OCI-LY7 (cell line): ENCODE results near the gene SLC5A9. TPM values are rescaled to one million over a fixed set of nuclear protein-coding genes. Genes with fewer than 3 reads are reported as not detected.

Source experiments
- BruUV-seq: library from RNA; stranded (reverse); fragments of 400-500 nt; replicated peaks from 2 replicates; lab custom pipeline; 2021; lab: Mats Ljungman, UMichigan
- CTCF ChIA-PET: fragments of 300-600 bp; sonication (Branson Sonifier 250); formaldehyde crosslinking; loops from one replicate; lab custom pipeline; 2022; ENCODE audit warnings: antibody characterized with exemption; ENCODE audit not compliant: unreplicated experiment; lab: Charles Lee
- POLR2A ChIA-PET: fragments of 300-600 bp; sonication (Branson Sonifier 250); formaldehyde crosslinking; loops from one replicate; lab custom pipeline; 2022; ENCODE audit warnings: antibody characterized with exemption; lab: Charles Lee
- DNase-seq: peaks from one replicate; pipeline ENCODE4 v3.0.0-alpha.2; 2015; ENCODE audit warnings: low spot score
- H2AFZ ChIP-seq: fragments of 200-600 bp; sonication (generic), shearing (Covaris generic); 2 replicates; pipeline ENCODE4 v1.6.1; 2014; ENCODE audit warnings: mild to moderate bottlenecking, antibody characterized with exemption, low read length, moderate library complexity
- H3K27ac ChIP-seq: fragments of 200-600 bp; sonication (generic); 2 replicates; pipeline ENCODE4 v1.5.1; 2014; ENCODE audit warnings: mixed run types, low read depth, mild to moderate bottlenecking, moderate library complexity, low read length, inconsistent platforms; ENCODE audit not compliant: poor library complexity, severe bottlenecking
- H3K36me3 ChIP-seq: fragments of 200-600 bp; sonication (generic); 2 replicates; pipeline ENCODE4 v1.6.1; 2014; ENCODE audit warnings: mild to moderate bottlenecking, antibody characterized with exemption, low read length, moderate library complexity, mixed read lengths; ENCODE audit not compliant: insufficient read depth
- H3K4me1 ChIP-seq: fragments of 200-600 bp; sonication (generic); 2 replicates; pipeline ENCODE4 v1.5.1; 2014; ENCODE audit warnings: mild to moderate bottlenecking, low read length; ENCODE audit not compliant: insufficient read depth, poor library complexity, severe bottlenecking
- H3K4me2 ChIP-seq: fragments of 200-600 bp; sonication (generic); 2 replicates; pipeline ENCODE4 v1.6.1; 2014; ENCODE audit warnings: mild to moderate bottlenecking, low read length
- H3K4me3 ChIP-seq: fragments of 200-600 bp; sonication (generic); 2 replicates; pipeline ENCODE4 v1.5.1; 2014; ENCODE audit warnings: mild to moderate bottlenecking, low read depth, low read length; ENCODE audit not compliant: poor library complexity, severe bottlenecking
- H3K79me2 ChIP-seq: fragments of 200-600 bp; sonication (generic); 2 replicates; pipeline ENCODE4 v1.6.1; 2016; ENCODE audit warnings: low read depth, mild to moderate bottlenecking, low read length, moderate library complexity, mixed read lengths; ENCODE audit not compliant: insufficient read depth
- H3K9me2 ChIP-seq: fragments of 200-600 bp; sonication (generic); 2 replicates; pipeline ENCODE4 v1.6.1; 2016; ENCODE audit warnings: mild to moderate bottlenecking, low read length, mixed read lengths; ENCODE audit not compliant: insufficient read depth
- H3K9me3 ChIP-seq: fragments of 200-600 bp; sonication (generic); 2 replicates; pipeline ENCODE4 v1.6.1; 2014; ENCODE audit warnings: mild to moderate bottlenecking, mixed run types, low read length, mixed read lengths
- H4K20me1 ChIP-seq: fragments of 200-600 bp; sonication (generic); 2 replicates; pipeline ENCODE4 v1.6.1; 2014; ENCODE audit warnings: mild to moderate bottlenecking, antibody characterized with exemption, low read length, moderate library complexity, mixed read lengths; ENCODE audit not compliant: insufficient read depth
- CTCF ChIP-seq: fragments of 200-600 bp; sonication (generic); conservative IDR thresholded peaks from 2 replicates; pipeline ENCODE4 v1.5.1; 2014; ENCODE audit warnings: mild to moderate bottlenecking, antibody characterized with exemption, low read length, moderate library complexity, mixed read lengths
- EZH2phosphoT487 ChIP-seq: fragments of 200-600 bp; sonication (generic); IDR thresholded peaks from 2 replicates; pipeline ENCODE4 v1.6.1; 2018; ENCODE audit warnings: low read depth, borderline replicate concordance, mild to moderate bottlenecking, mixed run types, antibody characterized with exemption, low read length, moderate library complexity, mixed read lengths
- intact Hi-C: fragments of 100-400 bp; cut with micrococcal nuclease; formaldehyde crosslinking; loops from one replicate; pipeline ENCODE4 v1.10.0; 2022; ENCODE audit not compliant: unreplicated experiment
- total RNA-seq, 2 experiments: library from RNA; depleted of rRNA in 1 of 2; stranded (reverse); fragments of >200 nt in 1 of 2; shearing (Covaris generic) in 1 of 2; gene quantifications; 2 replicates each; pipeline ENCODE4 v1.2.3, GENCODE V29; 2014 to 2022

Gene SLC5A9
- total RNA-seq, 2 experiments from 2014 or later: not detected

- POLR2A ChIA-PET: no interaction called here
- DNase-seq: peak; percentile 51
- intact Hi-C loops: loop anchor here (1.0 to 5.0 kb wide), 3 partner anchors 35 to 109 kb away; no protein-coding TSS in a partner anchor
- TF ChIP-seq EZH2phosphoT487: no peak
- peak; percentile 90 for TF ChIP-seq CTCF
- Histone ChIP-seq H2AFZ (no peak overlapping the region), H4K20me1 (no peaks in the 10 kb centered on the region), H3K4me2 (no peak overlapping the region), H3K36me3 (no peaks in the 10 kb centered on the region), H3K9me2 (no peaks in the 10 kb centered on the region), H3K79me2 (no peaks in the 10 kb centered on the region), H3K27ac (no peak overlapping the region), H3K4me3 (no peak overlapping the region), H3K9me3 (no peaks in the 10 kb centered on the region), H3K4me1 (no peaks in the 10 kb centered on the region)
- no TSS peak for BruUV-seq
- CTCF ChIA-PET: no interaction called here
Observed at GRCh38 chr1:48202030-48202752, 20.3 kb upstream of the SLC5A9 start.

GRCh38 chr1:48203287-48203900, 19.1 kb upstream of the SLC5A9 start:
- intact Hi-C loops: loop anchor here (5.0 kb wide), 1 partner anchor 34 kb away; no protein-coding TSS in a partner anchor
- no TSS peak for BruUV-seq
- peak; percentile 39 for DNase-seq

More at GRCh38 chr1:48203287-48203900, 19.1 kb upstream of the SLC5A9 start:
- no peak overlapping the region for H3K4me2 ChIP-seq
- TF ChIP-seq CTCF (peak; percentile 78), EZH2phosphoT487 (no peak)
- no peak overlapping the region for H3K27ac ChIP-seq
- no peaks in the 10 kb centered on the region for H3K9me2 ChIP-seq
- no peaks in the 10 kb centered on the region for H3K4me1 ChIP-seq
- H3K9me3 ChIP-seq: no peaks in the 10 kb centered on the region
- H4K20me1 ChIP-seq: no peaks in the 10 kb centered on the region
- H2AFZ ChIP-seq: no peak overlapping the region
- no peaks in the 10 kb centered on the region for H3K79me2 ChIP-seq
- no peak overlapping the region for H3K4me3 ChIP-seq
- ChIA-PET CTCF (interaction anchor here (1.2 kb wide), 1 partner anchor 13 kb away, joined by 3 read pairs; no protein-coding TSS in a partner anchor), POLR2A (interaction anchor here (1.1 kb wide), 1 partner anchor 21 kb away, joined by 4 read pairs; no protein-coding TSS in a partner anchor)
- H3K36me3 ChIP-seq: no peaks in the 10 kb centered on the region
